CD4-positive, alpha-beta T cell treated with Interleukin-15 for 4 hours (primary cell): ENCODE results near the gene LSM5.

Experiments
- DNase-seq: peaks from one replicate; pipeline ENCODE4 v3.0.0-alpha.2; 2020; ENCODE audit warnings: low spot score

The LSM5 gene

DNA sequence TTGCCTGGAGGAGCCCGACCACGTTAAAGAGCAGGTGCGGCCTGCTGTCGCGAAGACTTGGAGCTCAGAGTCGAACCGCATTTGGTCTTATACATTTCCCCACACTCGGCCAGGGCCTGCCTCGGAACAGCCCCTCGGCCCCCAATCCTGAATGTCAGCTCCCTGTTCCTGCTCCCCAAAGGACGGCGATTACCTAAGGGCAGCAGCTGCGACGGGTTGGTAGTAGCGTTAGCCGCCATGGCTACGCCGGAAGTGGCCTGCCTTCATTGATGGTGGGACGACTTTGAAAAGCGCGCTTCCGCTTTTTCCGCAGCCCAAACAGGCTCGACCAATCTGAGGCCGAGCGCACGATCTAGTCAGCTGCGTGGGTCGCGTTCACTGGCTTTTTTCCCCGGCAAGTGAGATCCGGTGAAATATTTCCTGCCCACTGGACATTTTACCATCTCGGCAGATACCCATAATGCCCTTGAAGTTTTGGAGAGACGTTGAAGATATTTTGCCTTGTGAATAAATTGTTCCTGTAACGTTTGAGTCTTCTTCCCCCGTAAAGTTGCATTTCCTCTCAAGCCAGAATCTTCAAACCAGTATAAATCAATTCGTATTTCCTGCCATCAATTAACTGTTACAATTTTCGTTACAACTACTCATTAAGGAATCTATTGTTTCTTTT lies at the start of gene LSM5:
Gene LSM5, minus strand, starts transcription at position 254 of the 670 bp plus-strand sequence. Its CDS starts 15 bp downstream, at position 239.
- peak; percentile 90 for DNase-seq

DNA sequence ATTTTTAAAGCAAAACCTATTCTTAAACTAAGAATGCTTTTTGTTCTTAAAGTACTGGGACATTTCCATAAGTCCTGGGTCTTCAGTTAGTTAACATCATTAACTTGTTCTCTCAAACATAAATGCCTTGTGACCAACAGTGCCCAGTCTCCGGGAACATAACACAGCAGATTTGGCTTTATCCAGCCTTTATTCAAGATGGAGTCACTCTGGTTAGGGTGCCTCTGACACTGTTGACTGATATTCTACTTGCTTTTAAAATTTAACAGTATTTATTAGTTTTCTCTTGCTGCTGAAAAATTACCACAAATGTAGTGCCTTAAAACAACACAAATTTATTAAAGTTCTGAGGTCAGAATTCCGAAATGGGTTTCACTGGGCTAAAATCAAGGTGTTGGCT lies 49.2 kb upstream of the LSM5 start:
- DNase-seq, result no peak

DNA sequence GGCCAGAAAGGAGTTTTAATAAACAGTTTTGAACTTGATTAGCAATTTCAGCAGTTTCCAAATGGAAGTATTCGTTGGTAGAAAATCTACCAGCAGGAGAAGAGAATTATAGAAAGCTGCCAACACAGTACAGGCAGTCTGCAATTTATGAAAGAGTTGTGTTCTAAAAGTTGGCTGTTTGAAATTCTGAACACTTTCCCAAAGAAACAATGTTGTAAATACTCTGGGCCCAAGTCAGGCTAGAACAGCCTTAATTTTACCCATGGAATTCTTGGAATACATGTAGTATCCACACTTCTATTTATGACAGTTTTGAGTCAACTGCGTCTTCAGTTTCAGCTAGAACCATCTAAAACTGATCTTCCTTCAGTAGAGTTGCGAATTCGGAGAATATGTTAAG lies 47.6 kb upstream of the LSM5 start:
- DNase-seq, result no peak

DNA sequence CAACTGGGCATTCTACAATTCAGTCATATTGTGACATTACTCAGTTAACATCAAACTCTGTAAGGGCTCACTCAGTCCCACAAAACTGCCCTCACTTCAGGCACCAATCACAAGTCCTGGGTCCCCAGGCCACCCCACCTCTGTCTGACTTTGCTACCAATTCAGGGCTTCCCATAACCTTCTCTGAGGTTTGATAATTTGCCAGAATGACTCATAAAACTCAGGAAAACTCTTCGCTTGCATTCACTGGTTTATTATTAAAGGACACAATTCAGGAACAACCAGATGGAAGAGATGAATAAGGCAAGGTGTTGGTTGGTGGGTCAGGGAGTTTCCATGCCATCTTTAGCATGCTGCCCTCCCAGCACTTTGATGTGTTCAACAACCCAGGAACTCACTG lies 46.4 kb upstream of the LSM5 start:
- DNase-seq, result no peak

DNA sequence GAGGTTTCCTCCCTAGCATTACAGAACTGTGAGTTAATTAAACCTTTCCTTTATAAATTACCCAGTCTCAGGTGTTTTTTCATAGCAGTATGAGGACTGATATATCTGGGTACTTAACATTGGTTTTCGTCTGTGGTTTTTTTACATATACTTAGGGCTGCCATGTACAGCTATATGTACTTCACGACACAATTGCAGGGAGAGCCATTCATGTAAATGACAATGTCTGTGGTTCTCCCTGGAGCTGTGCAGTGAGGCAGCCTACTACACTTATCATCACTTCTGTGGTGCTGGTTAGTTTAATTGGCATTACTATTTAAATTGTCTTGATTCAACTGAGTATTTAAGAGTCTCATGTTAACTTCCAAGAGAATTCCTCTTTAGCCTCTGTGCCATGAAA lies 45.8 kb upstream of the LSM5 start:
- no peak for DNase-seq

DNA sequence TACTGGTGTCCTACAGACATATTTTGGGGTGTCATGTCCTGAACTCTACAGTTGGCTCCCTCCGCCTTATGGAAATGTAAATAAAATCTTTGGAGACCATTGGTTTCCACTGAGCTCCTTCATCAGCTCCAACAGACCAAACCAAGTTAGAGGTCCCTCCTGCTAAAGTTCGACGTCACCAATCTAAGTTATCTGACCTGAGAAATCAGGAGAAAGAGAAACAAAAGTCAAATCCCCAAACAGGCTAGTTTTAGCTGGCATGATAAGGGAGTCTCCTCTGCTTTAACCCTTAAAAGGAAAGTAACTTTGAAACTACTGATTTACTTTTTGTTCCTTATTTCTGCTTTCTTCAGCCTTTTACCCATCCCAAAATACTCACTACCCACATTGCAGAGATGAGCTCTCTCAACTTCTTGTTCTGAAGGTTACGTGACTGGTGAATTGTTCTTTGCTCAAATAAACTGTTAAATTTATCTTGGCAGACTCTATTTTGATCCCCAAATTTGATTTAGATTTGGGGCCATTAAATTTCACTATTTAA lies 45.1 kb upstream of the LSM5 start:
- no peak for DNase-seq

DNA sequence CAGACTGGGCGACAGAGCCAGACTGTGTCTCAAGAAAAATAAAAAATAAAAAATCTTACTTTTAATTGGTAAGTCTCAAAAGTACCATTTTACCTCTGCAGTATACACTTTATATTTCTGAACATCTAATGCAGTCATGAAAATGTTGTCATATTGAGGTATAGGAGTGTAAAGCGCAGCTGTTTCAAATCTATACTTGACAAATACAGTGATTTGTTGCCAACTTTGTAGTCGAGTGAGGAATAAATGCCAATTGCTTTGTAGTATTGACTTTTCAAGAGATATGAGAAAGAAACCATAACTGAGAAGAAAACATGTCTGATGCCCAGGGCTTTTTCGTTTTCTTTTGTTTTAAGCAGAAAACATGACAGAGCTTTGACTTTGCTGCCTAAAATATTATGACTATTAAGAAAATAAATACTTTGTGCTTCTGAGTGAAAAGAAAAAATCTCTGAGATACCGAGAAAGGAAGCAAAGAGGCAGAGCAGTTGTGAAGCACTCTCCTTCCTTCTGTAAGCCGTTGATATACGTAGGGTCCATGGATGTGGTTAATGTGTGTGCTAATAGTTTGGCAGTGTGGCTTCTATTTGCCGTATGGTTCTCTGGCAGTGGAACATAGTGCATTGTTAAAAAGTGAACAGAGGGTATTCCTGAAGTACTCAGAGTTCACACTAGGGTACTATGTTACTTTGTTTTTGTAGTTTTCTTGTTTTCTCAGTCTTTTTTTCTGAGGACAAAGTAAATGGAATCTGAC lies 43.3 kb upstream of the LSM5 start:
- DNase-seq, result no peak

DNA sequence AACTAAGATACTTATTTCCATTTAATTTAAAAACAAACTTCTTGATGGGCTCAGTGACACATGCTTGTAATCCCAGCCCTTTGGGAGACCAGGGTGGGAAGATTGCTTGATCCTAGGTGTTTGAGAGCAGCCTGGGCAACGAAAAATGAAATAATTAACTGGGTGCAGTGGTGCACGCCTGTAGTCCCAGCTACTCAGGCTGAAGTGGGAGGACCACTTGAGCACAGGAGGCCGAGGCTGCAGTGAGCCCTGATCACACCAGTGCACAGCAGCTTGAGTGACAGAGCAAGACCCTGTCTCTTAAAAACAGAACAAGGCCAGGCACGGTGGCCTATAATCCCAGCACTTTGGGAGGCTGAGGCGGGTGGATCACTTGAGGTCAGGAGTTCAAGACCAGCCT lies 42.5 kb upstream of the LSM5 start:
- no peak for DNase-seq

DNA sequence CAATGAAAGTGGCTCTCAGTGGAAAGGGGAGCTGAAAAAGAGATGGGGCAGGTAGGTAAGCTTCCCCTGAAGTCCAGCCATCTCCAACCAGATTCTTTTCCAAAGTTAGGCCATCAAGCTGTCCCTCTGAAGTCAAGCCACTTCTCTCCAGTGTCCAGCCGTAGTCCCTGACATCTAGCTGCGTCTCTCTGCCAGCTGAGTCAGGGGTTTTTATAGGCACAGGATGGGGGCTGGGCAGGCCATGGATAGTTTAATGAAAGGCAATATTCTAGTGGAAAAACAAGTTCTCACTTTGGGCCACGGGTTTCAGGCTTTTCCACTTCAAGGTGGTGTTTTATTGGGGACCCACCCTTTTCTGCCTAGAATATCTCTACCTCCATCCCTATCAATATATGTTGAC lies 41.9 kb upstream of the LSM5 start:
- DNase-seq, result no peak

DNA sequence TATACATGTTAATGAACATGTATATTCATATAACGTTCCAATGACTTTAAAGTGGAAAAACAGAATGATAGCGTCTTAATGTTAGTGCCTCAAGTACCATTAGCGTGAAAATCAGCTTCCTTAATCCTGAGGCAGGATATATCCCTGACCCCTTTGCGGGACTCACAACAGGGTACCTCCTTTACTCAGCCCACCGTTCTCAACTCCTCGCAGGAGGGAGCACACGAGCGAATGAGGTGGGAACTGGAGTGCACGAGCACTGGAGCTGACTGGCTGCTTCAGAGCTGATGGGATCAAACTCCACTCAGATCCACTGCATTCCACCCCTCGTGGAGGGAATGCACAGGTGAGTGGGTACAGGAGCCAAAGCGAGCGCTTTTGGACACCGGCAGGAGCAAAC lies 41.2 kb upstream of the LSM5 start:
- DNase-seq, result no peak

DNA sequence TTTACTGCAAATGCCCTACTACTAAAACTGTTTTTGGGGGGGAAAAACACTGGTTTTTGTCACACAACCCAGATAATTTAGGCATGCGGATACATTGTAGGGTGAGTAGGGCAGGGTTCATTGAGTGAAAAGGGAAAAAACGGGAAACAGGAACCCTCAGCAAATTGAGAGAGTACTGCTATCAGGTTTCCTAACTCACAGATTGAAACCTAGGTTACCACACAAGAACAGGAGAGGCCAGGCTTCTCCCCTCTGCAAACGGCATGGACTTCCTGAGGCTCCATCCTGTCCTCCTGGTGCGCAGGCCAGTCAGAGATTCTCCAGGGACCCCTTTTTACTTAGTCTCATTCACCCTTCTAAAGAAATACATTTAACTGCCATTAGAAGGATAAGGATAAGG lies 35.7 kb upstream of the LSM5 start:
- DNase-seq, result no peak

DNA sequence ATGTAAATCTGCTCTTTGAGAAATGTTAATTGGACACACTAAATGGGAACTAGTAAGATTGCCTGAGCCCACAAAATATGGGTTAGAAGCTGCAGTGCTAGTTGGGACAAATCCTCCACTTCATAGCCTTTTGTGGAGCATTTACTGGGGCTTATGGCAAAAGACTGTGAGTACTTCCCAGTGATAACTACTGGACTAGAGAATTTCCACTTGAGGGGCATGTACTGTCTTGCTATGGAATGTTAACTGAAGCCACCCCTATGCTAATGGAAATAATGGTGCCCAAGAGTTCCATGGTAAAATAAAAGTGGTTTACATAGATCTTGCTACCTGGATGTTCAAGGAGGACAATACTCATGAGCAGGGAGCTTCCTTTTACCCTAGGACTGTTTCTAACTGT lies 34.5 kb upstream of the LSM5 start:
- no peak for DNase-seq

DNA sequence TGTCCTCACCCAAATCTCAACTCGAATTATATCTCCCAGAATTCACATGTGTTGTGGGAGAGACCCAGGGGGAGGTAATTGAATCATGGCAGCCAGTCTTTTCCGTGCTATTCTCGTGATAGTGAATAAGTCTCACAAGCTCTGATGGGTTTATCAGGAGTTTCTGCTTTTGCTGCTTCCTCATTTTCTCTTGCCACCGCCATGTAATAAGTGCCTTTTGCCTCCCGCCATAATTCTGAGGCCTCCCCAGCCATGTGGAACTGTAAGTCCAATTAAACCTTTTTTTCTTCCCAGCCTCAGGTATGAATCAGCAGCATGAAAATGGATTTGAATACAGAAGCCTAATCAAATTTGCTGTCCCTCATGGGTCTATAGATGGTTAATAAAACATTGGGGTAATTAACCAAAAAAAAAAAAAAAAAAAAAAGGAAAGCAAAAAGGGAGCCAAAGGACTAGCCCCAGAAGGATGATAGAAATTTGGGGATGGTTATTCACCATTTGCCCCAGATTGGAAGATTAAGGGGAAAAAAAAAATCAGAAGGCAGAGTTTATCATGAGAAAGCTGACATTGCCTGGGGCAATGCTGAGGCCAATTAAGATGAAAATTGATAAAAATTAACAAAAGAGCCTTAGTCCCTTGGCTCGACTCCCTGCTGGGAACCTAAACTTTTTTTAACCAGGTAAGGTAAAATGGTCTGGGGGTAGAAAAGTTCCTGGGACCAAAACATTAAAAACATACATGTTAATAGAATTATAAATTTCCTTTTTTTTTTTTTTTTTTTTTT lies 32.8 kb upstream of the LSM5 start:
- DNase-seq, result no peak

DNA sequence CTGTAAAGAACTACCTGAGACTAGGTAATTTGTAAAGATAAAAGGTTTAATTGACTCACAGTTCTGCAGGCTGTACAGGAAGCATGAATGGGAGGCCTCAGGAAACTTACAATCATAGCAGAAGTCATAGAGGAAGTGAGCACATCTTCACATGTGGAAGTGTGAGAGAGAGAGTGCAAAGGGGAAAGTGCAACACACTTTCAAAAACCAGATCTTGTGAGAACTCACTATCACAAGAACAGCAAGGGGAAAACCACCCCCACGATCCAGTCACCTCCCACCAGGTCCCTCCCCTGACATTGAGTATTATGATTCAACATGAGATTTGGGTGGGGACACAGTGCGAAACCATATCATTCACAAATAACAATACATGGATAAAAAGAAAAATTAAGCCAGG lies 29.6 kb upstream of the LSM5 start:
- no peak for DNase-seq

DNA sequence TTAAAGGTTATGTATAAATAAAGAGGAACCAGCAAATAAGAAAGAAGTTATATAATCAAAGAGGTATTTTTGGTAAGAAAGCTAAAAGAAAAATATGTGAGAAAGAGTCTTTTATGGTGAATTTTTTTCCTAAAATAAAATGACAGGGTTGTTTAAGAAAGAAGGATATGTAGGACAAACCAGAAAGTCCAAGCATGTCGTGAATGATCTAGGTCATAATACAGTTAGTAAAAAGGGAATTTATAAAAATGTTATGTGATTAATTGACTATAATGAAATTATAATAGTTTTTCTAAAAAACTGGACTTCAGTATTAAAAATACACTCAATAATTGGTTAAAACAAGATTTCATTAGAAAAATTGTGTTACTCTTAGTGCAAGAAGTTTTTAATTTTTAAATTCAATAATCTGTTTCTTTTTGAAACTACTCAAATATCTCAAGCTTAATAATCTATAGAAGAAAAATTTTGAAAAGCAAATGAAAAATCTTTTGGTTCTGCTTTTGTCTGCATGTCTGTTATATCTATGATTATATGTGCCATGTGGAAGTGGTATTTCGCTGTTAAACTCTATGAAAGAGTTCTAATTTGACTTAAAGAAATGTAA lies 28.5 kb upstream of the LSM5 start:
- DNase-seq, result no peak

DNA sequence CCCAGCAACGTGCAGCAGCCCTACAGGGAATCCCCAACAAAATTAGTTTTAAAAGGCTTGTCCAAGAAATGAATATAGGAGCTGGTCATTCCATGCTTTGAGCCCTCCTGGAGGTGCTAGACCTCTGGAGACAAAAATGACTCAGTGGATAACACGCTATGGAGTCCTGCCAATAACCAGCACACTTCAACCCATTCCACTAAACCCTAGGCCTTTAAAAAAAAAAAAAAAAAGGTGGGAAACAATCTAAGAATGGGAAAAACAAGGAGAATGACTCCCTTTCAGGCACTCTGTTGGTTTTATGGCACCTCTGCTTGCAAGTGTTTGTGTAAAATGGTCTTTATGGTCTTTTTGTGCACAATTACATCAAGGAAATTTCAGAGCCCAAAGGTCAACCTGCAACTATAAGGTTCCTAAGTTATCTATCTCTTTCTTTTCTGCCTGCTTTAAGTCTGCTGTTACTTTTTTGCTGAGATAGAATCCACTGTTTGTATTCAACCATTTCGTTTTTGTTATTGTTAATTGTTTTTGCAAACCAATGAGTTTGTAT lies 26.4 kb upstream of the LSM5 start:
- no peak for DNase-seq

DNA sequence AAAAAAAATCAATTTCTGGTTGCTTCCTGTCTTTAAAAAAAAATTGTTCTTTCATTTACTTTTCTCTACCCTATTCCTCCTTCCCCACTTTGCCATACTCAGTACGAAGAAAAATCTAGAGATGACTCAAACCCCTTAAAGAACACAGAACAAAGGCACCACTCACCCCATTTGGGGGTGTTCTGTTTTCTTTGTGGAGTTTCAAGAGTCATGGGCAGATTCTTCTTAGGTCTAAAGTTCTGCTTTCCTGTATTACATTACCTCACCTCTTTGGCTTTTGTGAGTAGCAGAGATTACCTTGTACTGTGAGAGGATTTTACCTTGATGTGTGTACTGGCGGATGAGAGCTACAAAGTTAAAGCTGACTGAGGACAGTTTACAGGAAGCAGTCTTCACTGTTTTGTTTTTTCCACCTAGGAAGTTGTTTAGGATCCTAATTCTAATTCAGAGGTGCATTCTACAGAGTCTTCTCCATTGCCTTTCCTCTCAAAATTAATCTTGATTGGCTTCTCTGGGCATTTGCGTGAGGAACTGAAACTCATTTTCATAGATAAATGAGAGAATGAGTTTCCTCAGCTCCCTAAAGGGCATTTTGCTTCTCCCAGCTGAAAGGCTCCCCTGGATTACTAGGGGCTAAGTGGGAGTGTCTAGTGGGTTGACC lies 25.8 kb upstream of the LSM5 start:
- DNase-seq, result peak; percentile 10

DNA sequence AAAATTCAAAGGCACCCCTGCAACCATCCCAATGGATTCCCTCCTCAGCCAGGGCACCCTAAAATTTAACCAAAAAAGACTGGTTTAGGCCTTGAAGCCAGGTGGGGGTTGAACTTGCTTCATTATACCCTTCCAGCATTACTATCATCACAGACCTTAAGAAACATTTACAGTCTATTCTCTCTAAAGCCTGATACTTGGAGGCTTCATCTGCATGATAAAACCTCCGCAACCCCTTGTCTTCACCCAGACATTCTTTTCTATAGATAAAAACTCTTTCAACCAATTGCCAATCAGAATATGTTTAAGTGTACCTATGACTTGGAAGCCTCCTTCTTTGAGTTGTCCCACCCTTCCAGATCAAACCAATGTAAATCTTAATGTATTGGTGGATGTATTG lies 23.0 kb upstream of the LSM5 start:
- DNase-seq, result no peak

DNA sequence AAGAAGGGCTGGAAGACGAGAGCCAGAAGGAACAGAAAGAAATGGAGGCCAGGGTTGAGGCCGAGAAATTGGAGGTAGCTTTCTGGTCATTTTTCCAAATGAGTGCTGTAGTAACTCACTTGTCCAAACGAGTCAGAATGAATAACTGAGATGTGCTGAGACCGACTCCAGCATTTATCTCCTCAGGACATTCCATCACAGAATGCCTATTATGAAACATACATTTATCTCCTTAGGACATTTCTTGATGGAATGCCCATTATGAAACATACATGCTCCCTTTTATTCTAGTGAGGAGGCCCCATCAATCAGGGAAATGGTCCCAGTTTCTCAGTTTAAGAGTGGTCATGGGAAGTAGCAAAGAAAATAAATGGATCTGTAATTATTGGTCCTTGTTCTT lies 21.6 kb upstream of the LSM5 start:
- DNase-seq, result no peak

DNA sequence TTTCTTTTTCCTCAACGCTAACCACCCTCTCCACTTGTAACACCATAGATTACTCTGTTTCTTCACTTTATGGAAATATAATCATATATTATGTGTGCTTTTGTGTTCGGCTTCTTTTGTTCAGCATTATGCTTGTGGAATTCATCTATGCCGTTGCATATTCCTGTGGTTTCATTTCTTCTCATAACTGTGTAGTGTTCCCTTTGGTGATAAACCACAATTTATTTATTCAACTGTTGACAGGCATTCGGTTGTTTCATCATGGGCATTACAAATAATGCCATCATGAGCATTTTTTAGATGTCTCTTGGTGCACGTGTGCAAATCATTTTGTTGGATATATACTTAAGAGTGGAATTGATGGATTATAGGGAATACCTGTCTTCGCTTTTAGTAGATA lies 17.2 kb upstream of the LSM5 start:
- DNase-seq, result no peak

DNA sequence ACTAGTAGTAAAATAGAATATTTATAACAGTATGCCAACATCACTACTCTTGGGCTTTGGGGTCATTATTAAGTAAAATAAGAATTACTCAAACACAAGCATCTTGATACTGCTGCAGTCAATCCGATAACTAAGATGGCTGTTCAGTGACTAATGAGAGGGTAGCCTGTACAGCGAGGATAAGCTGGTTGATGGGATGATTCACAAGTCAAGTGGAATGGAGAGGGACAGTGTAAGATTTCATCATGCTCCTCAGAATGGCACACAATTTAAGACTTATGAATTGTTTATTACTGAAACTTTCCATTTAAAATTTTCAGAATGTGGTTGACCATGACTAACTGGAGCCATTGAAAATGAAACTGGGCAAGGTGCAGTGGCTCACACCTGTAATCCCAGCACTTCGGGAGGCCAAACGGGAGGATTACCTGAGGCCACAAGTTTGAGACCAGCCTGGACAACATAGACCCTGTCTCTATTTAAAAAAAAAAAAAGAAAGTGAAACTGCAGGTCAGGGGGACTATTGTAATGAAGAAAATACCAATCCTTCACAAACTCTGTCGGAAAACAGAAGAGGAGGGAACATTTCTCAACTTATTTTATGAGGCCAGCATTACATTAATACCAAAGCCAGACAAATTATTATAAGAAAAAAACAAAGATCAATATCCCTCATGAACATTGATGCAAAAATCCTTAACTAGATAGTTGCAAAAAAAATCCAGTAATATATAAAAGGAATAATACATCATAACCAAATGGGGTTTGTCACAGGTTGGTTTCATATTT lies 16.3 kb upstream of the LSM5 start:
- DNase-seq, result peak; percentile 14
